Measurements from ENCODE around the gene FAR2. TPM values are rescaled to one million over a fixed set of nuclear protein-coding genes. Genes with fewer than 3 reads are reported as not detected.

Gene FAR2
- total and polyA plus RNA-seq, 2 donors (not counting 3 experiments of a cell fraction or from before 2014, with no cell fraction given) = 32.3 to 61.7 TPM

DNA sequence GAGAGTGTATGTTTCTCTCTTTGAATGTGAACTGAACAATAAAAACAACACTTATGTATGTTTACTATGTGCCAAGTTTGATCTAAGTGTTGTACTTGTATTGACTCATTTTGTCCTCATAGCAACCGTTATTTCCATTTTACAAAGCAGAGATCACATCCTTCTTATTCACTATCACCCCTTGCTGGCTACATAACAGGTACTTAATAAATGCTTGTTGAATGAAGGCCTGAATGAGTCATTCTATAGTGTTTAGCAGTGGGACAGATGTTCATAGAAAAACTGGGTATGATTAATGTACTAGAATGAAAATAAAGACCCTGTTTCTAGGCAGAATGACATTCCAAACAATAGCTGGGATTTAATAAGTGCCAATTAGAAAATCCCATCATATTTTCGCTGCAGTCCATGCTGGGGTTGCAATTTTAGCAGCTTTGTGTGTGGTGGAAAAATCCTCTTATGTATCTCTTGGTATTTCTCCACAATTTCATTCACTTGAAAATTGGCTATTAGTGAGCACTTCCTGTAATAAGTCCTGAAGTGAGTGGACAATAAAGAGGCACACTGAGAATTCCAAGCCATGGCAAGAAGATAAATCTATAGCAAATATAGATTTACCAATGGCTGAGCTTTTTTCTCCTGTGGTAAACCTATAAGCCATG lies 86.0 kb downstream of the FAR2 start:
- H2AFZ ChIP-seq (ENCODE audit: low read depth, low read length) = no peak overlapping the region
- no peaks in the 10 kb centered on the region for H4K20me1 ChIP-seq (replicated peaks; ENCODE audit: control insufficient read depth, extremely low read depth, insufficient read depth, low read length)
- BruUV-seq (replicated peaks) = TSS peak; percentile 20
- peak overlapping the region; percentile 23 for H3K4me2 ChIP-seq (ENCODE audit: insufficient read depth, low read length)
- DNase-seq (ENCODE audit: low read depth, low spot score) = peak; percentile 97
- H3K4me3 ChIP-seq (replicated peaks in 1 of 3; ENCODE audit: insufficient read depth in 1 of 3, low read depth in 1 of 3, low read length in 3 of 3) = no peak overlapping the region
- peak; percentile 82 for FAIRE-seq
- peak overlapping the region; percentile 82 for H3K27ac ChIP-seq (ENCODE audit: insufficient read depth, low read depth, low read length)
- intact Hi-C loops (cut with micrococcal nuclease) = loop anchor here (1.0 to 10.0 kb wide), 5 partner anchors 8 to 1560 kb away; partner anchors contain the start of gene FAR2
- ChIA-PET CTCF (interaction anchor here (0.7 to 1.7 kb wide), 6 partner anchors 8 to 163 kb away, joined by 3 to 6 read pairs (median 3); no protein-coding TSS in a partner anchor), POLR2A (no interaction called here)
- H3K4me1 ChIP-seq (ENCODE audit: control insufficient read depth, extremely low read depth, insufficient read depth, low read length) = peaks cover 58% of the 10 kb centered on the region
- dilution Hi-C loops (cut with MboI; ENCODE audit: extremely low pct_ligation_motif_present, low sequenced_read_pairs) = no loop called here
- peak overlapping the region; percentile 52 for H3K9ac ChIP-seq (replicated peaks; ENCODE audit: extremely low read depth, insufficient read depth, low read length)
- H3K27me3 ChIP-seq (ENCODE audit: control insufficient read depth in 2 of 2, insufficient read depth in 2 of 2, low read length in 2 of 2) = no peaks in the 10 kb centered on the region
- H3K9me1 ChIP-seq (replicated peaks; ENCODE audit: control insufficient read depth, extremely low read depth, insufficient read depth, low read length) = no peaks in the 10 kb centered on the region
- peaks cover under 1% of the 10 kb centered on the region for H3K79me2 ChIP-seq (ENCODE audit: control insufficient read depth, insufficient read depth, low read length)
- H3K36me3 ChIP-seq (ENCODE audit: control insufficient read depth in 2 of 2, extremely low read depth in 1 of 2, insufficient read depth in 2 of 2, low read length in 2 of 2) = no peaks in the 10 kb centered on the region
- TF ChIP-seq MYC (IDR thresholded peaks at IDR 0.05; ENCODE audit: low read depth, low read length) = no peak
- TF ChIP-seq GATA2 (IDR thresholded peaks at IDR 0.05; ENCODE audit: insufficient read depth, insufficient read length, low read depth, low read length) = peak; percentile 20
- TF ChIP-seq FOS (IDR thresholded peaks at IDR 0.05; ENCODE audit: borderline replicate concordance, insufficient read depth, low read length) = peak; percentile 95
- TF ChIP-seq POLR2AphosphoS5 (IDR thresholded peaks at IDR 0.05; ENCODE audit: insufficient read depth, low read depth, low read length) = no peak
- peak; percentile 95 for TF ChIP-seq JUN (IDR thresholded peaks at IDR 0.05; ENCODE audit: borderline replicate concordance, insufficient read depth, insufficient read length, low read depth)
- no peaks in the 10 kb centered on the region for H3K9me3 ChIP-seq (replicated peaks; ENCODE audit: control insufficient read depth, insufficient read depth, low read length)

DNA sequence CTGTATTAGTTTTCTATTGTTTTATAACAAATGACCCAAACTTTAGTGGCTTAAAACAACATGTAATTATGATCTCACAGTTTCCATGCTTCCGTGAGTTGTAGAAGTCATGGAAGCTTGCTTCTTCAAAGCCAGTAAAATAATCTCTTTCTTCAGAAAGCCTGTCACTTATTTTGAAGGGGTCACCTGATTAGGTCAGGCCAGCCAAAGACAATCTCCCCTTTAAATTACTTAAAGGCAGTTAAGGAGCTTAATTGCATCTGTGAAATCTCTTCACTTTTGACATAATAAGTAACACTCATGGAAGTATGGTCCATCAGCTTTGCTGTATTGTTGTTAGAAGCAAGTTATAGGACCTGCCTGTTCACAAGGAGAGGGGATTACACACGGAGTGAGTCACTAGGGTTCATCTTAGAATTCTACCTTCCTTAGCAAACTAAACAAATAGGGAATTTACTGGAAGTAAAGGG lies 89.8 kb downstream of the FAR2 start:
- Histone ChIP-seq H3K9ac (replicated peaks; ENCODE audit: extremely low read depth, insufficient read depth, low read length) (peak overlapping the region; percentile 46), H3K9me3 (replicated peaks; ENCODE audit: control insufficient read depth, insufficient read depth, low read length) (no peaks in the 10 kb centered on the region), H4K20me1 (replicated peaks; ENCODE audit: control insufficient read depth, extremely low read depth, insufficient read depth, low read length) (no peaks in the 10 kb centered on the region), H3K9me1 (replicated peaks; ENCODE audit: control insufficient read depth, extremely low read depth, insufficient read depth, low read length) (no peaks in the 10 kb centered on the region), H3K79me2 (ENCODE audit: control insufficient read depth, insufficient read depth, low read length) (peaks cover 4% of the 10 kb centered on the region), H3K27ac (ENCODE audit: insufficient read depth, low read depth, low read length) (peak overlapping the region; percentile 69), H3K4me1 (ENCODE audit: control insufficient read depth, extremely low read depth, insufficient read depth, low read length) (peaks cover 76% of the 10 kb centered on the region), H3K4me3 (replicated peaks in 1 of 3; ENCODE audit: insufficient read depth in 1 of 3, low read depth in 1 of 3, low read length in 3 of 3) (no peak overlapping the region), H3K4me2 (ENCODE audit: insufficient read depth, low read length) (peak overlapping the region; percentile 28), H3K36me3 (ENCODE audit: control insufficient read depth in 2 of 2, extremely low read depth in 1 of 2, insufficient read depth in 2 of 2, low read length in 2 of 2) (no peaks in the 10 kb centered on the region), H2AFZ (ENCODE audit: low read depth, low read length) (no peak overlapping the region), H3K27me3 (ENCODE audit: control insufficient read depth in 2 of 2, insufficient read depth in 2 of 2, low read length in 2 of 2) (no peaks in the 10 kb centered on the region)
- CTCF ChIA-PET = interaction anchor here (1.1 to 1.7 kb wide), 3 partner anchors 13 to 150 kb away, joined by 3 to 4 read pairs (median 4); no protein-coding TSS in a partner anchor
- no TSS peak for BruUV-seq (replicated peaks)
- DNase-seq (ENCODE audit: low read depth, low spot score) = peak; percentile 91
- peak; percentile 60 for FAIRE-seq
- TF ChIP-seq, protein P1, sequence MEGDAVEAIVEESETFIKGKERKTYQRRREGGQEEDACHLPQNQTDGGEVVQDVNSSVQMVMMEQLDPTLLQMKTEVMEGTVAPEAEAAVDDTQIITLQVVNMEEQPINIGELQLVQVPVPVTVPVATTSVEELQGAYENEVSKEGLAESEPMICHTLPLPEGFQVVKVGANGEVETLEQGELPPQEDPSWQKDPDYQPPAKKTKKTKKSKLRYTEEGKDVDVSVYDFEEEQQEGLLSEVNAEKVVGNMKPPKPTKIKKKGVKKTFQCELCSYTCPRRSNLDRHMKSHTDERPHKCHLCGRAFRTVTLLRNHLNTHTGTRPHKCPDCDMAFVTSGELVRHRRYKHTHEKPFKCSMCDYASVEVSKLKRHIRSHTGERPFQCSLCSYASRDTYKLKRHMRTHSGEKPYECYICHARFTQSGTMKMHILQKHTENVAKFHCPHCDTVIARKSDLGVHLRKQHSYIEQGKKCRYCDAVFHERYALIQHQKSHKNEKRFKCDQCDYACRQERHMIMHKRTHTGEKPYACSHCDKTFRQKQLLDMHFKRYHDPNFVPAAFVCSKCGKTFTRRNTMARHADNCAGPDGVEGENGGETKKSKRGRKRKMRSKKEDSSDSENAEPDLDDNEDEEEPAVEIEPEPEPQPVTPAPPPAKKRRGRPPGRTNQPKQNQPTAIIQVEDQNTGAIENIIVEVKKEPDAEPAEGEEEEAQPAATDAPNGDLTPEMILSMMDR (IDR thresholded peaks at IDR 0.05; ENCODE audit: extremely low read depth in 1 of 2, insufficient read depth in 1 of 2, low read depth in 1 of 2, low read length in 2 of 2) = no peak
- TF ChIP-seq MYC (IDR thresholded peaks at IDR 0.05; ENCODE audit: low read depth, low read length) = no peak
- TF ChIP-seq EZH2 (IDR thresholded peaks at IDR 0.05; ENCODE audit: borderline replicate concordance, low read depth, low read length, severe bottlenecking) = no peak
- peak; percentile 50 for TF ChIP-seq JUN (IDR thresholded peaks at IDR 0.05; ENCODE audit: borderline replicate concordance, insufficient read depth, insufficient read length, low read depth)
- no peak for TF ChIP-seq POLR2A (IDR thresholded peaks at IDR 0.05; ENCODE audit: low read depth, low read length)
- TF ChIP-seq, protein P2, sequence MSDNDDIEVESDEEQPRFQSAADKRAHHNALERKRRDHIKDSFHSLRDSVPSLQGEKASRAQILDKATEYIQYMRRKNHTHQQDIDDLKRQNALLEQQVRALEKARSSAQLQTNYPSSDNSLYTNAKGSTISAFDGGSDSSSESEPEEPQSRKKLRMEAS (IDR thresholded peaks at IDR 0.05; ENCODE audit: insufficient read depth, insufficient read length) = no peak
- TF ChIP-seq POLR2AphosphoS5 (IDR thresholded peaks at IDR 0.05; ENCODE audit: insufficient read depth, low read depth, low read length) = no peak
- TF ChIP-seq GATA2 (IDR thresholded peaks at IDR 0.05; ENCODE audit: insufficient read depth, insufficient read length, low read depth, low read length) = peak; percentile 7
- peak; percentile 65 for TF ChIP-seq FOS (IDR thresholded peaks at IDR 0.05; ENCODE audit: borderline replicate concordance, insufficient read depth, low read length)
- dilution Hi-C loops (cut with MboI; ENCODE audit: extremely low pct_ligation_motif_present, low sequenced_read_pairs) = no loop called here
- intact Hi-C loops (cut with micrococcal nuclease) = loop anchor here (10.0 kb wide), 1 partner anchor 474 kb away; no protein-coding TSS in a partner anchor
- POLR2A ChIA-PET = no interaction called here

Measured in endothelial cell of umbilical vein (primary cell).